ENCODE results near the gene INAVA. TPM values are rescaled to one million over a fixed set of nuclear protein-coding genes. Genes with fewer than 3 reads are reported as not detected.
"Not testable (repeated sequence)": the region's sequence is repeated elsewhere in the genome, so short reads cannot be mapped to it uniquely, and the experiment has no call there.

The INAVA gene
- total RNA-seq, 2 experiments from 2014 or later, result 0.42 to 0.57 TPM

GRCh38 chr1:200958597-200958996, 63.9 kb downstream of the INAVA start:
- POLR2A ChIA-PET, result no interaction called here
- Mint-ChIP-seq H3K36me3 (ENCODE audit: low read depth) (no peaks in the 10 kb centered on the region), H3K4me1 (ENCODE audit: low read depth) (no peaks in the 10 kb centered on the region), H3K4me3 (no peak overlapping the region), H3K9me3 (ENCODE audit: insufficient read depth) (no peaks in the 10 kb centered on the region), H3K27ac (no peak overlapping the region), H3K27me3 (ENCODE audit: low read depth) (peaks cover 18% of the 10 kb centered on the region)
- ATAC-seq (no peak), DNase-seq (no peak)
- CTCF ChIA-PET, result no interaction called here

- CTCF ChIA-PET, result interaction anchor here (1.6 kb wide), 1 partner anchor 20 kb away, joined by 7 read pairs; no protein-coding TSS in a partner anchor
- H3K9me3 Mint-ChIP-seq (ENCODE audit: insufficient read depth), result no peaks in the 10 kb centered on the region
- DNase-seq (no peak), ATAC-seq (no peak)
- H3K27me3 Mint-ChIP-seq (ENCODE audit: low read depth), result peaks cover 11% of the 10 kb centered on the region
- H3K4me1 Mint-ChIP-seq (ENCODE audit: low read depth), result no peaks in the 10 kb centered on the region
- no peaks in the 10 kb centered on the region for H3K36me3 Mint-ChIP-seq (ENCODE audit: low read depth)
- no peak overlapping the region for H3K4me3 Mint-ChIP-seq
- POLR2A ChIA-PET, result no interaction called here
- no peak overlapping the region for H3K27ac Mint-ChIP-seq
These were observed 64.8 kb downstream of the INAVA start for GRCh38 chr1:200959411-200959921.

- ATAC-seq (no peak), DNase-seq (no peak)
- H3K36me3 Mint-ChIP-seq (ENCODE audit: low read depth), result no peaks in the 10 kb centered on the region
- H3K27ac Mint-ChIP-seq, result no peak overlapping the region
- no peaks in the 10 kb centered on the region for H3K4me1 Mint-ChIP-seq (ENCODE audit: low read depth)
- H3K27me3 Mint-ChIP-seq (ENCODE audit: low read depth), result peaks cover 6% of the 10 kb centered on the region
- no peak overlapping the region for H3K4me3 Mint-ChIP-seq
- POLR2A ChIA-PET, result no interaction called here
- CTCF ChIA-PET, result interaction anchor here (1.0 to 1.6 kb wide), 2 partner anchors 11 to 19 kb away, joined by 7 read pairs; no protein-coding TSS in a partner anchor
- no peaks in the 10 kb centered on the region for H3K9me3 Mint-ChIP-seq (ENCODE audit: insufficient read depth)
These were observed 65.7 kb downstream of the INAVA start for GRCh38 chr1:200960236-200960947.

- DNase-seq, result no peak
- peaks cover 2% of the 10 kb centered on the region for H3K36me3 Mint-ChIP-seq (ENCODE audit: low read depth)
- no peak overlapping the region for H3K27ac Mint-ChIP-seq
- H3K4me1 Mint-ChIP-seq (ENCODE audit: low read depth), result no peaks in the 10 kb centered on the region
- H3K9me3 Mint-ChIP-seq (ENCODE audit: insufficient read depth), result no peaks in the 10 kb centered on the region
- POLR2A ChIA-PET, result no interaction called here
- CTCF ChIA-PET, result interaction anchor here (1.0 to 1.6 kb wide), 2 partner anchors 11 to 19 kb away, joined by 7 read pairs; no protein-coding TSS in a partner anchor
- ATAC-seq, result no peak
- peaks cover 3% of the 10 kb centered on the region for H3K27me3 Mint-ChIP-seq (ENCODE audit: low read depth)
- H3K4me3 Mint-ChIP-seq, result no peak overlapping the region
These were observed 66.2 kb downstream of the INAVA start for GRCh38 chr1:200960948-200961340.

DNA sequence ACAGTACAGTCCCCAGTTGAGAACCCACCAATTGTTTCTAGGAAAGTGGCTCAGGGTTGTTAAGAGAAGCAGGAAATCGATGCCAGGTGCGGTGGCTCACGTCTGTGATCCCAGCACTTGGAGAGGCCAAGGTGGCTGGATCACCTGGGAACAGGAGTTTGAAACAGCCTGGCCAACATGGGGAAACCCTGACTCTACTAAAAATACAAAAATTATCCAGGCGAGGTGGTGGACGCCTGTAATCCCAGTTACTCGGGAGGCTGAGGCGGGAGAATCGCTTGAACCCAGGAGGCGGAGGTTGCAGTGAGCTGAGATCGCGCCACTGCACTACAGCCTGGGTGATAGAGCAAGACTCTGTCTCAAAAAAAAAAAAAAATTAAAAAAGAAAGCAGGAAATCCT, 67.5 kb downstream of the INAVA start:
- H3K27ac Mint-ChIP-seq; H3K36me3 Mint-ChIP-seq (ENCODE audit: low read depth); ATAC-seq; DNase-seq; H3K4me3 Mint-ChIP-seq; H3K4me1 Mint-ChIP-seq (ENCODE audit: low read depth); H3K9me3 Mint-ChIP-seq (ENCODE audit: insufficient read depth); POLR2A ChIA-PET; H3K27me3 Mint-ChIP-seq (ENCODE audit: low read depth): not testable (repeated sequence)
- CTCF ChIA-PET, result interaction anchor here (3.0 kb wide), 1 partner anchor 10 kb away, joined by 13 read pairs; no protein-coding TSS in a partner anchor

DNA sequence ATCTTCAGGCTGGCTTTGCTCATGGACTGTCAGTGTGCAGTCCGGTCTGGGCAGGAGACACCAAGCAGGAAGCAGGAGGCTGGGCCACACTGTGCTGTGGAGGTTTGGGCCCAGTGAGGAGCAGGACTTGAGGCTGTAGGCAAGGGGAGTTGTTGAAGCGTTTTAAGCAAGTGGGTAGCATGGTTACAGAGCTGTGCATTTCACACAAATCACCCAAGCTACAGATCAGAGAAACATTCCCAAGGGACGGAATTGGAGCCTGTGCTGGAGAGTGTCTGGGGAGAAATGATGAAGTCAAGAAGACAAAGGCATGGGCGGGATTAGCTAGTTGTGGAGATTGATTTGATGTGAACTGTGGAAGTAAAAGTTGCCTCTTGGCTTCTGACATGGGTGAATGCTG, 67.9 kb downstream of the INAVA start:
- H3K27me3 Mint-ChIP-seq (ENCODE audit: low read depth), result no peaks in the 10 kb centered on the region
- H3K27ac Mint-ChIP-seq, result no peak overlapping the region
- CTCF ChIA-PET, result interaction anchor here (3.0 kb wide), 1 partner anchor 10 kb away, joined by 13 read pairs; no protein-coding TSS in a partner anchor
- DNase-seq, result no peak
- H3K9me3 Mint-ChIP-seq (ENCODE audit: insufficient read depth), result no peaks in the 10 kb centered on the region
- no peak overlapping the region for H3K4me3 Mint-ChIP-seq
- H3K36me3 Mint-ChIP-seq (ENCODE audit: low read depth), result peaks cover 4% of the 10 kb centered on the region
- POLR2A ChIA-PET, result no interaction called here
- H3K4me1 Mint-ChIP-seq (ENCODE audit: low read depth), result no peaks in the 10 kb centered on the region
- ATAC-seq, result no peak

DNA sequence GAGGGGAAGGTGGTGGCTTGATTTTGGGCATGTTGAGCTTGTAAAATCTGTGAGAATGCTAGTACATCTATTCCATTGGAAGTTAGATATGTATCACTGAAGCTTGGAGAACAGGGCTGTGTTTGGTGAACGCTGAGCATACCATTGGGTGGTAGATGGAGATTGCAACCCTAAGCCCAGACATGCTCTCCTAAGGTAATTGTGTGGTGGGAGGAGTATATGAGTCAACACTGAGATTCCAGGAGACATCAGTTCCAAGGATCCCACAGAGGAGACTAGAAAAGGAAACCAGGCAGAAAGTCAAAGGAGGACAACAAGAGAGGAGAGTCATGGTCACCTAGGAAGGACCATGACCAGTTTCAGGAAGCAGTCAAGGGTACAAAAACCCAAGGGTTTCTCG, 68.4 kb downstream of the INAVA start:
- CTCF ChIA-PET, result interaction anchor here (3.0 kb wide), 1 partner anchor 9 kb away, joined by 13 read pairs; no protein-coding TSS in a partner anchor
- no peaks in the 10 kb centered on the region for H3K4me1 Mint-ChIP-seq (ENCODE audit: low read depth)
- no peak overlapping the region for H3K4me3 Mint-ChIP-seq
- POLR2A ChIA-PET, result no interaction called here
- peaks cover 4% of the 10 kb centered on the region for H3K36me3 Mint-ChIP-seq (ENCODE audit: low read depth)
- H3K9me3 Mint-ChIP-seq (ENCODE audit: insufficient read depth), result no peaks in the 10 kb centered on the region
- no peaks in the 10 kb centered on the region for H3K27me3 Mint-ChIP-seq (ENCODE audit: low read depth)
- DNase-seq, result no peak
- ATAC-seq, result no peak
- no peak overlapping the region for H3K27ac Mint-ChIP-seq

- POLR2A ChIA-PET; H3K4me3 Mint-ChIP-seq; H3K9me3 Mint-ChIP-seq (ENCODE audit: insufficient read depth); H3K27ac Mint-ChIP-seq; ATAC-seq; H3K36me3 Mint-ChIP-seq (ENCODE audit: low read depth); DNase-seq; H3K4me1 Mint-ChIP-seq (ENCODE audit: low read depth); H3K27me3 Mint-ChIP-seq (ENCODE audit: low read depth): not testable (repeated sequence)
- CTCF ChIA-PET, result interaction anchor here (3.0 kb wide), 1 partner anchor 8 kb away, joined by 13 read pairs; no protein-coding TSS in a partner anchor
These were observed 69.2 kb downstream of the INAVA start for GRCh38 chr1:200963888-200964287.

Other genes starting within 250 kb of the INAVA start
- gene DDX59, start 225.0 kb upstream of the INAVA start, total RNA-seq, result 10 to 100 TPM; 24.1 to 27.8 TPM
- gene CAMSAP2, start 156.0 kb upstream of the INAVA start, total RNA-seq, result under 1 TPM in 1 of 2 experiments, not detected in 1; 0.13 TPM
- under 1 TPM; 0.39 to 0.82 TPM for gene GPR25, start 21.9 kb upstream of the INAVA start, total RNA-seq
- 100 to 1,000 TPM; 158 to 162 TPM for gene KIF21B, start 128.8 kb downstream of the INAVA start, total RNA-seq
- not detected for gene CACNA1S, start 217.5 kb downstream of the INAVA start, total RNA-seq
- gene ASCL5, start 232.3 kb downstream of the INAVA start, total RNA-seq, result not detected

Data from activated CD8-positive, alpha-beta T cell treated with anti-CD3 and anti-CD28 coated beads, Interleukin-2, amount 10 ng/mL, durations not matched to agents 7 days and 5 days (primary cell).